Tibial artery (tissue), 4 donors: Measurements from ENCODE around the gene BLOC1S3.

Experiments used
- DNase-seq, 2 donors: peaks; one replicate each; pipeline ENCODE4 v3.0.0-alpha.2; 2019
- H3K27ac ChIP-seq, 2 donors: fragments of 200-600 bp; sonication (generic) in 1 of 2; 1 replicate in 1 of 2; 2 replicates in 1 of 2; pipeline ENCODE4 v1.5.1; 2018 to 2019; ENCODE audit warnings: mild to moderate bottlenecking in 1 of 2
- H3K27me3 ChIP-seq, 2 donors: fragments of 200-600 bp; sonication (generic) in 1 of 2; one replicate each; pipeline versions ENCODE4 v1.5.1 to v1.6.0; 2016 to 2019
- H3K36me3 ChIP-seq, 3 donors: fragments of 200-600 bp; sonication (generic) in 2 of 3; one replicate each; pipeline ENCODE4 v1.5.1; 2016 to 2019; ENCODE audit warnings: mild to moderate bottlenecking in 2 of 3
- H3K4me1 ChIP-seq, 4 donors: fragments of 200-600 bp; sonication (generic) in 2 of 4; 1 replicate in 3 of 4; 2 replicates in 1 of 4; pipeline ENCODE4 v1.5.1; 2016 to 2019
- H3K4me3 ChIP-seq, 2 donors: fragments of 200-600 bp; sonication (generic) in 1 of 2; 1 replicate in 1 of 2; 2 replicates in 1 of 2; pipeline ENCODE4 v1.5.1; 2018 to 2019; ENCODE audit warnings: mild to moderate bottlenecking in 2 of 2
- H3K9me3 ChIP-seq, 3 donors: fragments of 200-600 bp; sonication (generic) in 1 of 3; one replicate each; pipeline ENCODE4 v1.5.1; 2016 to 2019
- CTCF ChIP-seq, 2 experiments: fragments of 200-600 bp in 1 of 2; fragments of 450-650 bp in 1 of 2; IDR thresholded peaks; one replicate each; pipeline ENCODE4 v1.5.1; 2017 to 2019; ENCODE audit warnings: antibody characterized with exemption in 2 of 2, mild to moderate bottlenecking in 1 of 2, moderate library complexity in 1 of 2
- intact Hi-C: fragments of 100-400 bp; cut with DNase I; formaldehyde crosslinking; loops from one replicate; pipeline ENCODE4 v1.15.0; 2023; ENCODE audit warnings: low total_unique reads

Gene BLOC1S3

GRCh38 chr19:45149129-45149528, 29.5 kb upstream of the BLOC1S3 start:
- DNase-seq, result no peak
- Histone ChIP-seq H3K27me3 (peaks cover 0 to 49% of the 10 kb centered on the region in 2 donors), H3K4me1 (peaks cover 10 to 33% (median 26%) of the 10 kb centered on the region in 4 donors), H3K9me3 (no peaks in the 10 kb centered on the region), H3K36me3 (peaks cover 22 to 40% (median 35%) of the 10 kb centered on the region in 3 donors), H3K4me3 (no peak overlapping the region), H3K27ac (no peak overlapping the region)
- TF ChIP-seq CTCF (IDR thresholded peaks at IDR 0.05), result no peak
- intact Hi-C loops, result no loop called here

- Histone ChIP-seq H3K27ac (no peak overlapping the region), H3K4me3 (no peak overlapping the region), H3K9me3 (no peaks in the 10 kb centered on the region), H3K27me3 (peaks cover 0 to 50% of the 10 kb centered on the region in 2 donors), H3K36me3 (peaks cover 13 to 29% (median 25%) of the 10 kb centered on the region in 3 donors), H3K4me1 (peaks cover 10 to 34% (median 26%) of the 10 kb centered on the region in 4 donors)
- TF ChIP-seq CTCF (IDR thresholded peaks at IDR 0.05), result no peak
- DNase-seq, result no peak
- intact Hi-C loops, result no loop called here
These were observed 28.4 kb upstream of the BLOC1S3 start for GRCh38 chr19:45150180-45150579.

- no peak overlapping the region for H3K27ac ChIP-seq
- peaks cover 10 to 34% (median 26%) of the 10 kb centered on the region in 4 donors for H3K4me1 ChIP-seq
- no peak overlapping the region for H3K4me3 ChIP-seq
- TF ChIP-seq CTCF (IDR thresholded peaks at IDR 0.05), result no peak
- intact Hi-C loops, result no loop called here
- no peak for DNase-seq
- peaks cover 6 to 23% (median 19%) of the 10 kb centered on the region in 3 donors for H3K36me3 ChIP-seq
- peaks cover 0 to 56% of the 10 kb centered on the region in 2 donors for H3K27me3 ChIP-seq
- H3K9me3 ChIP-seq, result no peaks in the 10 kb centered on the region
These were observed 27.8 kb upstream of the BLOC1S3 start for GRCh38 chr19:45150751-45151281.

GRCh38 chr19:45151320-45151719, 27.3 kb upstream of the BLOC1S3 start:
- peaks cover 0 to 61% of the 10 kb centered on the region in 2 donors for H3K27me3 ChIP-seq
- no peak for TF ChIP-seq CTCF (IDR thresholded peaks at IDR 0.05)
- H3K9me3 ChIP-seq, result no peaks in the 10 kb centered on the region
- intact Hi-C loops, result no loop called here
- H3K36me3 ChIP-seq, result peaks cover 2 to 18% (median 13%) of the 10 kb centered on the region in 3 donors
- H3K4me3 ChIP-seq, result no peak overlapping the region
- no peak overlapping the region for H3K27ac ChIP-seq
- peaks cover 10 to 34% (median 26%) of the 10 kb centered on the region in 4 donors for H3K4me1 ChIP-seq
- no peak for DNase-seq

- H3K36me3 ChIP-seq, result peaks cover 0 to 11% (median 7%) of the 10 kb centered on the region in 3 donors
- no peak for DNase-seq
- H3K27me3 ChIP-seq, result peaks cover 0 to 68% of the 10 kb centered on the region in 2 donors
- H3K27ac ChIP-seq, result no peak overlapping the region
- no peak for TF ChIP-seq CTCF (IDR thresholded peaks at IDR 0.05)
- no peaks in the 10 kb centered on the region for H3K9me3 ChIP-seq
- peaks cover 10 to 34% (median 26%) of the 10 kb centered on the region in 4 donors for H3K4me1 ChIP-seq
- intact Hi-C loops, result no loop called here
- H3K4me3 ChIP-seq, result peak overlapping the region in 1 of 2 donors; percentile 40
These were observed 26.6 kb upstream of the BLOC1S3 start for GRCh38 chr19:45151821-45152503.
